ENCODE data around the gene C1orf159.

- TF ChIP-seq, protein P1, sequence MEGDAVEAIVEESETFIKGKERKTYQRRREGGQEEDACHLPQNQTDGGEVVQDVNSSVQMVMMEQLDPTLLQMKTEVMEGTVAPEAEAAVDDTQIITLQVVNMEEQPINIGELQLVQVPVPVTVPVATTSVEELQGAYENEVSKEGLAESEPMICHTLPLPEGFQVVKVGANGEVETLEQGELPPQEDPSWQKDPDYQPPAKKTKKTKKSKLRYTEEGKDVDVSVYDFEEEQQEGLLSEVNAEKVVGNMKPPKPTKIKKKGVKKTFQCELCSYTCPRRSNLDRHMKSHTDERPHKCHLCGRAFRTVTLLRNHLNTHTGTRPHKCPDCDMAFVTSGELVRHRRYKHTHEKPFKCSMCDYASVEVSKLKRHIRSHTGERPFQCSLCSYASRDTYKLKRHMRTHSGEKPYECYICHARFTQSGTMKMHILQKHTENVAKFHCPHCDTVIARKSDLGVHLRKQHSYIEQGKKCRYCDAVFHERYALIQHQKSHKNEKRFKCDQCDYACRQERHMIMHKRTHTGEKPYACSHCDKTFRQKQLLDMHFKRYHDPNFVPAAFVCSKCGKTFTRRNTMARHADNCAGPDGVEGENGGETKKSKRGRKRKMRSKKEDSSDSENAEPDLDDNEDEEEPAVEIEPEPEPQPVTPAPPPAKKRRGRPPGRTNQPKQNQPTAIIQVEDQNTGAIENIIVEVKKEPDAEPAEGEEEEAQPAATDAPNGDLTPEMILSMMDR (IDR thresholded peaks at IDR 0.05; ENCODE audit: low read depth, low read length): no peak
- no peak for TF ChIP-seq EZH2phosphoT487 (IDR thresholded peaks at IDR 0.05; ENCODE audit: low read depth)
These were observed 42.2 kb upstream of the C1orf159 start for GRCh38 chr1:1157914-1158710.
